NOMO-1 treated with DMSO at 0.1 percent for 48 hours (cell line): ENCODE measurements around the gene BAIAP2.

Experiments
- DNase-seq: peaks from one replicate; lab custom pipeline; 2025; ENCODE audit not compliant: unreplicated experiment; lab: John Stamatoyannopoulos, UW

The BAIAP2 gene, protein sequence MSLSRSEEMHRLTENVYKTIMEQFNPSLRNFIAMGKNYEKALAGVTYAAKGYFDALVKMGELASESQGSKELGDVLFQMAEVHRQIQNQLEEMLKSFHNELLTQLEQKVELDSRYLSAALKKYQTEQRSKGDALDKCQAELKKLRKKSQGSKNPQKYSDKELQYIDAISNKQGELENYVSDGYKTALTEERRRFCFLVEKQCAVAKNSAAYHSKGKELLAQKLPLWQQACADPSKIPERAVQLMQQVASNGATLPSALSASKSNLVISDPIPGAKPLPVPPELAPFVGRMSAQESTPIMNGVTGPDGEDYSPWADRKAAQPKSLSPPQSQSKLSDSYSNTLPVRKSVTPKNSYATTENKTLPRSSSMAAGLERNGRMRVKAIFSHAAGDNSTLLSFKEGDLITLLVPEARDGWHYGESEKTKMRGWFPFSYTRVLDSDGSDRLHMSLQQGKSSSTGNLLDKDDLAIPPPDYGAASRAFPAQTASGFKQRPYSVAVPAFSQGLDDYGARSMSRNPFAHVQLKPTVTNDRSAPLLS

DNA sequence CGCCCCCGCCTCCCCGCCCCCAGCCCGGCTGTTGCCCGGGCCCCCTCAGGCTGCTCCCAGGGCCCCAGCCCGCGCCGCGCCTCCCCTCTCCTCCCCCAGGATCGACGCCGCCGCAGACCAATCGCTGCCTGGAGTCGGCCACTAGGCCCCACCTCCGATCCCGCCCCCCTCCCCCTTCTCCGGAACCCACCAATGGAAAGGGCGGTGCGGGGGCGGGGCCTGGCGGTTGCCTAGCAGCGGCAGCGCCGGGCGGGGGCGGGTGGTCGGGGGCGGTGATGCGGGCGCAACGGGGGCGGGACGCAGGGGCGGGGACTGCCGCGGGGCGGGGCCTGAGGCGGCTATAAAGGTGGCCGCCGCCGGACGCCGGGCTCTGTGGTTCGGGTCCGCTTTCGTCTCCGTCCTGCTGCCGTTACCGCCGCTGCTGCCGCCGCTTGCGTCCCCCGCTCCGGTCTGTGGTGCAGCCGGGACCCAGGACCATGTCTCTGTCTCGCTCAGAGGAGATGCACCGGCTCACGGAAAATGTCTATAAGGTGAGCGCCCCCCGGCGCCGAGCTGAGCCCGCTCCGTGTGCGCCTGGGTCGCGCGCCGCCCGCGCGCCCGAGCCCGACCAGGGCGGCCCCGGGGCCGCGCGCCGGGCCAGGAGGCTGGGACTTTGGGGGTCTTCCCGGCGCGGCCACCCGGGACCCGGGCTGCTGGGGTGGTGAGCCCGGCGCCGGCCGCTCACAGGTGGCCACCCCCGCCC lies at the start of gene BAIAP2:
BAIAP2 (plus strand) TSS at position 373 of the 742 bp plus-strand sequence; CDS start at position 477, 104 bp downstream.
- DNase-seq: peak; percentile 85

DNA sequence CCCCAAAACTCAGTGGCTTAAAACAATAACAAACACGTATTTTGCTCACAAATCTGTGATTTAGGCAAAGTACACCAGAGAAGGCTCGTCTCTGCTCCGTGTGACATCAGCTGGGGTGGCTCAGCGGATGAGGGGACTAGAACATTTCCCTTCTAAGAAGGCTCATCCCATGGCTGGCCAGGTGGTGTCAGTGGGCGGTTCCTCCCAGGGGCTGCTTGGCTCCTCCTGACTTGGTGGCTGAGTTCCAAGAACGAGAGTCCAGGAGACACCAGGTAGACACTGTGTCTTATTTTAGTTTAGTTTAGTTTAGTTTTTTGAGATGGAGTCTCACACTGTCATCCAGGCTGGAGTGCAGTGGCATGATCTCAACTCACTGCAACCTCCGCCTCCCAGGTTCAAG lies 48.9 kb upstream of the BAIAP2 start:
- DNase-seq: no peak

DNA sequence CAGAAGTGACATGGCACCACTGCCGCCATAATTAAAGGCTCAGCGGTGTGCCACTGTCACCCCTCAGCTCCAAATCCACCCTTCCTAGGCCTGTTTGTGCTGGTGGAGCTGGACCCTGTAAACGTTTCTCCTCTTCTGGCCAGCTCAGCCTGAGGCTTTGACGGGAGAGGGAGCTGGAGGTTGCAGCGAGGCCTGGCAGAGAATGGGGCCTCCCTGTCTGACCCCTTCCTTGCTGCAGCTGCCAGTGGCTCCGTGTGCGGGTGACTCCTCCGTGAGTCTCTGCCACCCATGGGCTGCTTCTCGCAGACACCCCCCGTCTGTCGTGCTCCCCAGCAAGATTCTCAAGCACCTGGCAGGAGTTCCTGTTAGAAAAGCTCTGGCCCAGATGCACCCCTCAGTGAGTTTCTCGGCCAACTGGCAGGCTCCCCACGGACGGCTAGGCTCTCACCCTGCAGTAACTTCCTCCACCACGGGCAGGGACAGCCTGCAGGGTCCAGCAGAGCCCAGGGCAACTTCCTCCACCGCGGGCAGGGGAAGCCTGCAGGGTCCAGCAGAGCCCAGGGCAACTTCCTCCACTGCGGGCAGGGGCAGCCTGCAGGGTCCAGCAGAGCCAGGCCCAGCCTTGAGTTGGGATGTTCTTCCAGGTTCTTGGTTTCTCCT lies 48.0 kb upstream of the BAIAP2 start:
- peak; percentile 44 for DNase-seq

DNA sequence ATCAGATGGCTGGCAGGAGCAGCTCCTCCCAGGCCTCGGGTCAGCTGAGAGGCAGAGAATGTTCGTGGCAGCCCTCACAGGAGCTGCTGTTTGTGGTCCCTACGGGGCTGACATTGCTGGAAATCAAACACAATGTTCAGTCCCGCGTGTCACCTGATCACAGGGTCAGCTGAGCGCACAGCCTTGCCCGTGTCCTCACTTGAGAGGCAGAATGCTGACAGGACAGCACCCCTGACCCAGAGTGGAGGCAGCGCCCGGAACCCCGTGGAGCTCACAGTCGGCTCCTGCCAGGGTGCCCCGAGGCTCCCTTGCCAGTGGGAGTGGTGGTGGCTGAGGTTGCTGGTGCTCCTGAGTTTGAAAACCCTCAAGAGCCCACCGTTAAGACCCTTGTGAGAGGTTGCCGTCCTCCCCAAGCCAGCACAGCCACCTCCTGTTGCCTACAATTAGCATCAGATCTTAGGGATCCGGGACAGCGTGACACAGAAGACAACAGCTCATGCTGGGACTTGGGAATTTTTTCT lies 47.0 kb upstream of the BAIAP2 start:
- DNase-seq: no peak

DNA sequence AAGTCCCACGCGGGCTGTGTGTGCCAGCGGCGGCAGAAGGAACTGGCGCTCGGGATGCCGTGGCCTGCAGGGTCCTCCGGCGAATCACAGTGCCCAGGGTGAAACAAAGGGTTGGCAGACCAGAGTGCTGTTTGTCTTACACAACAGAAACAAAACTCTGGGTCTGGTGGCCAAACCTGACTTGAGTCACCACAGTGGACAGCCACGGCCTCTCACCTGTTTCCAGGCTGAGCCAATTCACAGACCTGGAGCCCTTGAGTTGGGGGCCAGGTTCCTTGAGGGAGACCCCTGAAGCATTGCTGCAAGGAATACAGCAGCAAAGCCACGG lies 45.4 kb upstream of the BAIAP2 start:
- no peak for DNase-seq

DNA sequence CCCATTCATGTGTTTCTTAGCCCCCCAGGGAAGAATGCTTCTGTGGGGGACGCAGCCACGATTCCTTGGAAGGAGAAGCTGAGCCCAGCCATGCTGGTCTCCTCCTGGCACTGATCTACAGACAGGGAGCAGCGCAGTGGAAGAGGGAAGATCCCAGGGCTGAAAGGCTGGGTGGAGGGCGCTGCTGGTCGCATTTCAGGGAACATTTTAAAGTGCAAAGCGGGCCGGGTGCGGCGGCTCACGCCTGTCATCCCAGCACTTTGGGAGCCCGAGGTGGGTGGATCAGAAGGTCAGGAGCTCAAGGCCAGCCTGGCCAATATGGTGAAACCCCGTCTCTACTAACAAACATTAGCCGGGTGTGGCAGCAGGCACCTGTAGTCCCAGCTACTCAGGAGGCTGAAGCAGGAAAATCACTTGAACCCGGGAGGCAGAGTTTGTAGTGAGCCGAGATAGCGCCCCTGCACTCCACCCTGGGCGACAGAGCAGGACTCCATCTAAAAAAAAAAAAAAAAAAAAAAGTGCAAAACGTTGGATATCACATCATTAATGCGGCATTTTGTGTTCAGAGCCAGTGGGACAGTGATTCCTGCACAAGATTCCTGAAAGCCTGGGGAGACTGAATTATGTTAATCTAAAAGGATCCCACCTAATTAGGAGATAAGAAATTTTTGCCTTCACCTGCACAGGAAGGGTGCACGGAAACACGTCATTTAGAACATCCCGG lies 43.9 kb upstream of the BAIAP2 start:
- no peak for DNase-seq

DNA sequence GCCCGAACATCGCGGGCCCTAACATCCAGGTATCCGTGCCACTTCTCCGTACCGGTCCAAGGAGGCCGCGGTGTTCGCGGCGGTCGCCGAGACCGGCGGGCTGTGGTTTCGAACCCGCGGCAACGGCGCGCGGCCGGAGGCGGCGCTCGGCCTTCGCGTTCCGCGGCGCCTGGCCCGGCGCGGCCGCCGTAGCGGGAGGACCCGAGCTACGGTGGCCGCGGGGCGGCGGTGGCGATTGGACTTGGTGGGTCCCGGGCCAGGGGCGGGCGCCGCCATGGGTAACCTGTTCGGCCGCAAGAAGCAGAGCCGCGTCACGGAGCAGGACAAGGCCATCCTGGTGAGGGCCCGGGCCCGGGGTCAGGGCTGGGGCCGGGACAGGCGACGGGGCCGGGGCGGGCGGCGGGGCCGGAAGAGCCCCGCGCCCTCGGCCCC lies 43.3 kb upstream of the BAIAP2 start, which contains the start of gene CHMP6:
CHMP6 (plus strand) TSS at position 197 of the 432 bp plus-strand sequence; CDS start at position 275, 78 bp downstream.
- DNase-seq: peak; percentile 28

DNA sequence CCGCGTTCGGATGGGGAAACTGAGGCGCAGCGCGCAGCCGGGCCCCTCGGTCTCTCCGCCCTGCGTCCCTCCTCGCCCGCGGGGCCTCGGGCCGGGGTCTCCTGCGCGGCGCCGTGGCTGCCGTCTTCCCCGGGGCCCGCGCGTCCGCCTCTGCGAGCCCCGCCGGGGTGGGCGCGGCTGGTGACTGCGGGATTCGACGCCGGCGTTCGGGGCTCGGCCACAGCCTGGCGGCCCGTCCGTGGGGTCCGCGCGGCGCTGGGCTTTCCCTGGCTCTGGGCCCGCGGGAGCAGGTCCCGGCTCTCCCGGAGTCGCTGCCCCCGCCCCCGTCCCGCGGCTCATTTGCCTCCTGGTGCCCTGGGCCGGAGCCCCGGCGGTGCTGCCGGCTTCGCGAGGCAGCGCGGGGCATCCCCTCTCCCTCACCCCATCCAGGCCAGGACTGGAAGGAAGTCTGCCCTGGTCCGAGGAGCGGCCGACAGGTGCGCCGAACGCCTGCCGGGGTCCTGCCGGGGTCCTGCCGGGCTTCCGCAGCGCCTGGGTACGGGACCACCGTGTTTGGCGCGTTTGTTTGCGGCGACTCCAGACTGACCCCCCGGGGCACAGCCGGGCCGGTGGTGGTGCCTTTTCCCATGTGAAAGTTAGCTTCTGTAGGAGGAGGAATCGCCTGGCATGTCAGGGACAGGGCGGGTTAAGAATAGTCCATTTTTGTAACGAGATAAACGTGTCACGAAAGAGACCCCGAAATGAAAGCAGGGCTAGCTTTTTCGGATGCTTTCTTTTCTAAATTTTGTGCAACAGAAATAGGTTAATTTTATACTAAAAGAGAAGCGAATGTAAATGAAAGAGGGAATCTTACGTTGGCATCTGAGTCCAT lies 42.6 kb upstream of the BAIAP2 start:
- no peak for DNase-seq

DNA sequence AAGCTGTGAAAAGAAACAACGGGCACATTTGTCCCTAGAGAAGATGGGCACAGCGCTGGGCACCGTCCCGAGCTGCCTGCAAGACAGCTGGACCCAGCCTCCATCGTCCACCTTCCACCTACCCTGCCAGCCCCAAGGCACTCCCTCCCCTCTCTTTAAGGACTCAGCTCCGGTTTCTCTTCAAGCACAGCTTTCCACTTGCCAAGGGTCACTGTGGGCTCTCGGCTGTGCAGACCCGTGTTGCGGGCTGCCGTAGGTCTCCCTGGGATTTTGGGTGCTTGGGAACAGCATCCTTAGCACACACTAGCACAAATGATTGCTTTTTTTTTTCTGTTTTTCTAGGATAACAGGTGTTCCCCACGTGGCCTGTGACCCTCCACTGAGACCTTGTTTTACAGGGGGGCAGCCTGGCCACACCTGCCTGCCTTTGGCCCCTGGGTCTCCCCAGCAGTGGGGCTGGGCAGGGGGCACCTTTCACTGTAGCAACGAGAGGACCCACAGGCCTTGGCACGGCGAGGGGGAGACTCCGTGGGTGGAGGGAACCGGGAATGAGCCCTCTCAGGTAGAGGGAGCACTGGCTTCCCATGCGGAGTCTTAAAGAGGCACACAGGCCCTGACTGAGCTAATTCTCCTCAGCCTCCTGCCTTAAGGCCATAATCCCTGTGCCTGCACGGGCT lies 41.9 kb upstream of the BAIAP2 start:
- DNase-seq: peak; percentile 16

DNA sequence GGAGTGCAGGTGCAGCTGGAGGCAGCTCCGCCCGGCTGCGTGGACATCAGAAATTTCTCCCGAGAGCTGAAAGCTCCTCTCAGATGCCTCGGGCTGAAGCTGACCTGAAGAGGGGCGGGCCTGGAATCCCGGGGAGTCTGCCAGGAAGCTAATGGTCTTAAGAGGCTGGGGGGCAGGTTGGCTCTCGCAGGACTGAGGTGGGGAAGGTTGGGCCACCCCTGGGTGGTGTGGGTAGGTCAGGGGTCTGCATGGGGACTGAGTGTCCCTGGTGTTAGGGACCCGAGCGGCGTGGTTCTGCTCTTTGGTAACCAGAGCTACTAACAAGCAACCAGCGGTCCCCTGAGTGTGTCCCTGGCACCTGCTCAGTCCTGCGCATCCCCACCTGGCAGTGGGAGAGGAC lies 39.8 kb upstream of the BAIAP2 start:
- DNase-seq: no peak

DNA sequence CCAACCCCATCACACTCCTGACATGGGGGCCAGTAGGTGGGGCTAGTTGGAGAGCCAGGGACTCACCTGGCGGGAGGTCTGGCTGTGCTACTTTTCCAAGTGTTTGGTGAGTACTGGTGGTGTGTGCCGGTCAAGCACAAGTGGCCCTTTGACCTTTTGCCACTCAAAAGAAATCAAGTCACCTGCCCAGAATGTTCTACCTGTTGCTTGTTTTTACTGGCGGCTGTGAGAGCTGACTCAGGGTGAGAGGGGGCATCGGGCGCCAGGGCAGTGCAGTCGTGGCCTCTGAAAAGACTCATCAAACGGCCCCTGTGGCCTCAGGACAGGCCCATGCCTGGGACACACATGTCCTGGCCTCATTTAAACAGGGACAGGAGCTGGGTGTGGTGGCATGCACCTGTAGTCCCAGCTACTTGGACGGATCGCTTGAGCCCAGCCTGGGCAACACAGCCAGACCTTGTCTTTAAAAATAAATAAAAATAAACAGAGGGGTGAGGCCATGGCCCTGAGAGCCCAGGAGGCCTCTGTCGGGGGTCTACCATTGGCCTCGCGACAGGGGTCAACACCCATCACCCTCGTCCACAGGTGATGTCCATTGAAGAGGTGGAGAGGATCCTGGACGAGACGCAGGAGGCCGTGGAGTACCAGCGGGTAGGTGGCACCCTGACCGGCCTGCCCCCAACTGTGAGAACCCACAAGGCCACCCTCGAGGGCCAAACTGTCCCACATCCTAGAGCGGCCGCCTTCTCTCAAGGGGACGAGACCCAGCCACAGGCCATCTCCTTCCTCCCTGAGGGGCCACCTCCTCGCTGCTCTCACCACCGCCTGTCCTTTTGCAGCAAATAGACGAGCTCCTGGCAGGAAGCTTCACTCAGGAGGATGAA lies 38.3 kb upstream of the BAIAP2 start:
- DNase-seq: no peak

DNA sequence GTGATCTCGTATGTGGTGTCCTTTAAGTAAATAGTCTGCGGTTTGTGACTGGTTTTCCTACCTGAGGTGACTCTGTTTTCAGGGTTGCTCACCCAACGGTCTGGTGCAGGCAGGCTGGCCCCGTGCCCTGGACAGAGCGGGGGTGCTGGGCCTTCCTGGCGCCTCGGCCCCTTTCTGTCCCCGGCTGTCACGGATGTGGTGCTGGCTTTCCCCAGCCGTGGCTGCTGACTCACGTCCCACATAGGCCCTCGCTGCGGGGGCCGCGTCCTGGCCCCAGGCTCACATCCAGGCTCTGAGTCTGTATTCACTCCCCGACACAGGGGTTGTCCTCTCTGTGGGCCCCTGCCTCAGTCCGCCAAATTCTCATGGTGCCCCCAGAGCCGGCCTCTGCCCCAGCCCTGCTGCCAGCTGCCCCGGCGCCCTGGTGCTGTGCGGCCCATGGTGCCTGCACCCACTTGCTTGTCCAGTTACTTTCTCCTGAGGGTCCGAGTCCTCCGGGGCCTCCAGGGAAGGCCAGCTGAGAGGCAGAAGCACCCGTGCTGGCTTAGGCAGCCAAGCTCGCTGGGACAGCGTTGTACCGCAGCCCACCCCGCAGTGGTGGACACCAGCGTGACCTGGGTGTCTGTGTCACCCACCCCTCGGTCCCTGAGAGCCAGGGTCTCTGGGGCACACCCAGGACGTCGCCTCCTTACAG lies 37.4 kb upstream of the BAIAP2 start:
- DNase-seq: no peak

DNA sequence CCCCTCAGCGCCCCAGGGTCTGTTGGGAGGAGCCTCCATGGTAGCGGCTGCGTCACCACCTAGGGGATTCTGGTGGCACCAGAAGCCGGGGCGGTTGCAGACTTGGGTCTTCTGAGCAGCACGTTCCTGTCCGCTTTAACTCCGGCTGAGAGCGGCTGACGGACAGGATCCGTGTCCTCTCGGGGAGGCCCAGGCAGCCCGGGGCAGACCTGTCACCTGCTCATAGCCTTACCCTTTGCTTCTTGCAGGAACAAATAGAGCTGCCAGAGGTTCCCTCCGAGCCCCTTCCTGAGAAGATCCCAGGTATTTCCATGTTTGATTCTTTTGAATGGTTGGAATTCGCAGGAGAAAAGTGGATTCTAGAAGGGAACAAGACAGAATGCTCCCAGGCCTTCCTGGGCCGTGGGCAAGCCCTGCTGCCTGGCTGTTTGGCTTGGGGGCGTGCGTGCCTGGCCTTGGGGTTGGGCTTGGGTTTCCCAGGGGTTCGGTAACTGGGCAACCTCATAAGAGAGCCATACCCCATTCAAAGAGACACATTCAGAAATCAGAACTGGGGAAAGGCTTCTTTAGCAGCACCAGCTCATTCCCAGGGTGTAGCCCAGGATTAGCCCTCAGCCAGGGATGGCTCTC lies 36.7 kb upstream of the BAIAP2 start:
- no peak for DNase-seq

DNA sequence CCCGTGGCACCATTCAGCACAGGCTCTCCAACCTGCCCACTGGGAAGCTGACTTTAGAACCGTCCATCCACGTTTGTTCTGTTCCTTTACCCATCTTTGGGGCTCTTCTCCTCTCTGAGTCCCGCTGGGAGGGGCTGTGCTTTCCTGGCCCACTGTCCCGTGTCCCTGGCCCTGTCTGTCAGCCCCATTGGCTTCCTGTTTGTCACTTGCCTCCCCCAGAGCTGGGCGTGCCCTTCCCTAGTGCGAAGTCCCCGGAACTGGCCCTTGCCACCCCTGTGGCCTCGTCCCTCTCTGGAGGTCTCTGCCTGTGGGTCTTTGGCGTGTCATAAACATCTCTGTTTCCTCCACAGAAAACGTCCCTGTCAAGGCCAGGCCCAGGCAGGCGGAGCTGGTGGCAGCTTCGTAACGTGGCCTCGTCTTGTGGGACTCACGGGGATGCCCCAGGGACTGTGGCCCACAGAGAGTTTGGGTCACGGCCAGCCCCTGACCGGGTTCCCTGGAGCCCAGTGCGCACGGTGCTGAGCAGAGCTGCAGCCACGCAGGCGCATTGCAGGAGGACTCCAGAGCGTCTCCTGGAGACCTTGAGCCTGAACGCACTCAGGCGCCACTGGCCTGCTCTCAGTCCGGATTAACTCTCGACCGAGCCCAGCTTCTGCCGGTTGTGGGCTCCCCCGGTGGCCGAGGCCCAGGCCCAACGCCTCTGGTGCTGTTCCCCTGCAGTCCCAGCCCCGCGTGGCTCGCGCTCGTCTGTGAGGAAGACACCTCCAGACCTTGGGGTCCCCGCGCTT lies 36.0 kb upstream of the BAIAP2 start:
- no peak for DNase-seq

DNA sequence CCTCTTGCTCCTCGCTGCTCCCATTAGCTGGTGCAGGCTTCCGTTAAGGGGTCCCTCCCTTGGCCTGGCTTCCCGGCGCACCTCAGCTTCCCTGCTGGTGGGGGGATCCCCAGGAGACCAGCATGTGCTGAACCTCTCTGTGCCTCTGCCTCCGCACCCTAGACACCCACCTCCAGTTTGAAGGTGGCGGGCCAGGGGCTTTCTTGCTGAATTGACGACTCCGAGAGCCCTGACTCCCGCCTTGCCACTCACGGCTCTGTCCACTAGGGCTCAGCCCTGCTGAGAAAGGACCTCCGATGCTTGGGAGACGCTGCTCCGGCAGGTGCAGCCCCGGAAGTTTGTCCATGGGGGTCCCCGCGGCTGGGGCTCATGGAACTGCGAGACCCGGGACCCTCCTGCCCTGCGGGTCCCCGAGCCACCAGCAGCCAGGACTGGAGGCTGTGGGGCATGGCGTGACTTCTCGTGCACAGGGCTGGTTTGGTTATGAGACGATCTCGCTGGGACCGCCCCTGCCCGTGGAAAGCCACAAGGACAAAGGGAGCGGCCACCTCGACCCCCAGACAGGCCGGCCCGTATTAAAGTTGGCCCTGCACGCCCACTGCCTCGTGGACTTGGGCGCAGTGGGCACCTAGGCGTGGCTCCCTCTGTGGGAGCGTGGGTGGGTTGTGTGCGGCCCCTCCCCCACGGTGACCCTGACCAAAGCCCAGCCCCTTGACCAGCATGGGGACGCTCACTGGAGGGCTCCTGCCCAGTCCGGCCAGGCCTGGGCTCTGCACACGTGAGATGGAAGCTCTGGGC lies 35.2 kb upstream of the BAIAP2 start:
- DNase-seq: no peak

DNA sequence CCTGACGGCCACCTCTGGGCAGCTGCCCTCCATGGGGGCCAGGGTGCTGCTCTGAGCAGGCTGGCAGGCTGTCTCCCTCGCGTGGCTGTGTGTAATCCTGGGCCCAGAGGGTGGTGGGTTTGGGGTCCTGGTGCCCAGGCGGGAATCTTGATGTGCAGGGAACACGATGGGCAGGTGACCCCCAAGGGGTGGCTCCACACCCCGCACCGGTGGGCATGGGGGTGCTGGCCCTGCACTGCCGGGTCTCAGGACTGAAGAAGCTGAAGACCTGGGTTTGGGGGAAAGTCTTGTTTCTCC lies 34.7 kb upstream of the BAIAP2 start:
- no peak for DNase-seq
